NCI-H2107 (cell line): ENCODE data around the gene PRR20C.
"Not testable (repeated sequence)": the region's sequence is repeated elsewhere in the genome, so short reads cannot be mapped to it uniquely, and the experiment has no call there.

ENCODE experiments used
- DNase-seq: peaks from one replicate; lab custom pipeline; 2025; lab: John Stamatoyannopoulos, UW

The PRR20C gene

DNA sequence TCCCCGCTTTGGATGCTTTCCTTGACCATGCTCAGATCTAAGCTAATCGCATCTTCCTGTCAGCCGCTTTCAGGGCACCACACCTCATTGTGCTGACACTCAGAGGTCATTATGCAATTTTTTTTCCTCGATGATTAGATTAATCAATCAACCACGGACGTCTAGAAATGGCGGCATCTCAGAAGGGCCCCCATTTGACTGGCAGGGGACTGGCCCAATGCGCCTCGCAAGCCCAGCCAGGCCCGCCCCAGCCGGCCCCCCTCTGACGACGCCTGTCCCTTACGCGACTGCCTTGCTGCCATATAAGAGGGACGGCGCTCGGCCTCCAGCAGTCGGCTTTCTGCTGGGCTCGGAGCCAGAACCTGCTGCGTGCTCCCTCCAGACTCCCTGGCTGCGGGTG is at the start of gene PRR20C:
TSS of gene PRR20C (plus strand) at position 301 of the 400 bp plus-strand sequence. CDS start 387 bp downstream, outside the sequence.
- not testable (repeated sequence) for DNase-seq

DNA sequence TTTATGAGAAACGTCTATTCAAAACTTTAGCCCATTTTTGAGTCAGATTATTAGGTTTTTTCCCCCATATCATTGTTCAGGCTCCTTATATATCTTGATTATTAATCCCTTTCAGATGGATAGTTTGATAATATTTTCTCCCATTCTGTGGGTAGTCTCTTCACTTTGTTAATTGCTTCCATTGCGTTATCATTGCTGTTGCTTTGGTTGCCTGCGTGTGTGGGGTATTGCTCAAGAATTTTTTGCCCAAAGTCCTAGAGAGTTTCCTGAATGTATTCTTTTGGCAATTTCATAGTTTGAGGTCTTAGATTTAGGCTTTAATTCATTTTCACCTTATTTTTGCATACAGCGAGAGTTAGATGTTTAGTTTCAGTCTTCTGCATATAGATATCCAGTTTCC is 38.9 kb upstream of the PRR20C start:
- DNase-seq: no peak

DNA sequence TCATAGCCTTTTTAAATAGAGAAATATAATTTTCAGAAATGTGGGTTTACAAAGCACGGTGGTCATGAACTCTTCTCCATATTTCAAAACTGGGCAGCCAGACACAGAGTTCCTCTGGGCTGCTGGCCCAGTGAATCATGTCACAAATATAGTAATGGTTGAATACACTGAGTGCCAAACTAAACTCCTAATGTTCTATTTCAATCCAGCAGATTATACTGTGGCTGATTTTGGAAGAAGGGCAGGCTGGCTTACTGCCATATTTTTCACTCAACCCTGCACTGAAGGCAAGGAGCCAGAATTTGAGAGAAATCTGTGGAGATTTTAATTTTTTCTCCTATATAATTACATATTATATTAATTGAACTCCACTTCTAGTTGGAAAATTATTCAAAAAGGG is 30.2 kb upstream of the PRR20C start:
- no peak for DNase-seq

DNA sequence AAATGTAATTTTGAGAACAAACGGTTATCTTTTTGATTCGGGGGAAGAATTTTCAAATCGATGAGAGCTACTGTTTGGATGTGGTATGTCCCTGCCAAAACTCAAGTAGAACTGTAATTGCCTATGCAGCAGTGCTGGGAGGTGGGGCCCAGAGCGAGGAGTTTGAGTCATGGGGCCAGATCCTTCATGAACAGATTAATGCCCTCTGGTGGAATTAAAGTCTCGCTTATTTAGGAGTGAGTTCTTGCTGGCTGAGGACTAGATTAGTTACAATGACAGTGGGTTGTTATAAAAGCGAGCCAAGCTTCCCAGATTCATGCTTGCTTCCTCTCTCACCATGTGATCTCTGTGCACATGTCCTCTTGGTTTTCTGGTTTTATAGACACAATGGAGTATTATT is 25.0 kb upstream of the PRR20C start:
- no peak for DNase-seq

DNA sequence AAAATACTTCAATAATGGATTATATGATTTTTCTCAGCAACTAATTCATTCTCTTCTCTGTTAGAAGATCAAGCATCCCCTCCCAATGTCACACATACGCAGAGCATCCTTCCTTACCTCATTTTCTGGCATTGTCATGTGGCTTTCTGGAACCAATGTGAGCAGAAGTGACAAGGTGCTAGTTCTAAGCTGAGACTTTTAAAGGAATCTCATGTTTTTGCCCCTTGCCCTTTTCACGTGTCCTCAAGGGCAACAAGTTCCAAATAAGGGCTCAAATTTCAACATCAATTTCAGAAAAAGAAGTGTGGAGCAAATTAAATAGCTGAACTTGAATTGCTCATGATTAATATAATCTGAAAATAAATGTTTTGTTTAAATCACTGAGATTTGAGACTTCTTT is 17.8 kb upstream of the PRR20C start:
- no peak for DNase-seq

DNA sequence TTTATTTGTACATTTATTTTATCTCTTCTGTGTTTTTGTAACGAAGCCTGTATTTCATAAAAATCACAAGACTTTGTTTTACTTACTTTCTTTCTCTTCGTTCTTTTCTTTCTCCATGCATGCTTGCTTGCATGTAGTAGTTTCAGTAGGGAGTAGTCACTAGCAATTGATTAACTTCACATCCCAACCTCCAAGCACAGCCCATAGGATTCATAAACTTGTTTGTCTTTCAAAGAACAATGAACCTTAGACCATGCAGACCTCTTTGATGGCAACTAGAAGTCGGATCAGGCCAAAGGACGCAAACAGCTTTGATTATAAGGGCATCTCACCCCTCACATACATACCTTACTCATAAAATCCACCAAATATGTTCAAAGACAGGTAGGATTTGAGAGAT is 16.3 kb upstream of the PRR20C start:
- no peak for DNase-seq

DNA sequence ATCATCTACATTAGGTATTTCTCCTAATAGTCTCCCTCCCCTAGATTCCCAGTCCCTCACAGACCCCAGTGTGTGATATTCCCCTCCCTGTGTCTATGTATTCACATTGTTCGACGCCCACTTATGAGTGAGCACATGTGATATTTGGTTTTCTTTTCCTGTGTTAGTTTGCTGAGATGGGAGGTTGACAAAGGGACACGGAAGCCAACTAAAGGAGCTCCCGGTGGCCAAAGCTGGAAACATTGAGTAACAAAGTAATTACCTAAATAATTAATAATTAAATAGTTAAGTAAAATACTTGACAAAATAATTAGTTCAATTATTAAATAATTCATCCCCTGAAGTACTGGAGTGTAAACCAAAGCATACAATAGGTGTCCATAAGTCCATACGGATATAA is 14.9 kb upstream of the PRR20C start:
- DNase-seq: no peak

DNA sequence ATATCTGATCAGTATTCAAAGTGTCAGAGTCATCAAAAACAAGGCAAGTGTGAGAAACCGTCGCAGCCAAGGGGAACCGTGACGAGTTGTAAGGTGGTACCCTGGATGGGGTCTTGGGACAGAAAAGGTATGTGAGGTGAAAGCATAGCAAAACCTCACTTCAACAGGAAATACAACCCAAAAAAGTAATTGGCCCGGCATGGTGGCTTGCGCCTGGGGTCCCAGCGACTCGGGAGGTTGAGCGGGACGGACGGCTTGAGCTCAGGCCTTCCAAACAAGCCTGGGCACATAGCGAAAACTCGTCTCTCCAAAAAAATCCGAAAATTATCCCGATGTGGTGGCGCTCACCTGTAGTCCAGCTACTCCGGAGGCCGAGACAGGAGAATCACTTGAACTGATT is 14.1 kb upstream of the PRR20C start:
- DNase-seq: not testable (repeated sequence)

DNA sequence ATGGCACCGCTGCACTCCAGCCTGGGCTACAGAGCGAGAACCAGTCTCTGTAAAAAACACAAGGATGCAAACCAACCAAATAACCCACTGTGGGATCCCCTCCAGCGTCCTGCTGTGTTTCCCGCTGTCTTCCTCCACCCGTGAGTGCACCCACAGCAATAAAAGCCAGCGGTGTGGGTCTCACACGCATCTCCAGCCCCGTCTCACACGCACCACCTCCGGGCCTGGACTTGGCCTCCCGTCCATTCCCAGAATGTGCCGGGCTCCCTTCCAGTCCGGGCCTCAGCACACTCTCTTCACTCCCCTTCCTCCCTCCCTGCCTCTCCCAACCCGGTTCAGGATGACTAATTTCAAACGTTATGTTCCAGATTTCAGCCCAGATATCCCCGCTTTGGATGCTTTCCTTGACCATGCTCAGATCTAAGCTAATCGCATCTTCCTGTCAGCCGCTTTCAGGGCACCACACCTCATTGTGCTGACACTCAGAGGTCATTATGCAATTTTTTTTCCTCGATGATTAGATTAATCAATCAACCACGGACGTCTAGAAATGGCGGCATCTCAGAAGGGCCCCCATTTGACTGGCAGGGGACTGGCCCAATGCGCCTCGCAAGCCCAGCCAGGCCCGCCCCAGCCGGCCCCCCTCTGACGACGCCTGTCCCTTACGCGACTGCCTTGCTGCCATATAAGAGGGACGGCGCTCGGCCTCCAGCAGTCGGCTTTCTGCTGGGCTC is 13.5 kb upstream of the PRR20C start, which contains the start of gene PRR20A:
TSS of gene PRR20A (plus strand) at position 684 of the 734 bp plus-strand sequence. CDS start 387 bp downstream, outside the sequence.
- DNase-seq: not testable (repeated sequence)

DNA sequence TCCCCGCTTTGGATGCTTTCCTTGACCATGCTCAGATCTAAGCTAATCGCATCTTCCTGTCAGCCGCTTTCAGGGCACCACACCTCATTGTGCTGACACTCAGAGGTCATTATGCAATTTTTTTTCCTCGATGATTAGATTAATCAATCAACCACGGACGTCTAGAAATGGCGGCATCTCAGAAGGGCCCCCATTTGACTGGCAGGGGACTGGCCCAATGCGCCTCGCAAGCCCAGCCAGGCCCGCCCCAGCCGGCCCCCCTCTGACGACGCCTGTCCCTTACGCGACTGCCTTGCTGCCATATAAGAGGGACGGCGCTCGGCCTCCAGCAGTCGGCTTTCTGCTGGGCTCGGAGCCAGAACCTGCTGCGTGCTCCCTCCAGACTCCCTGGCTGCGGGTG is 6.7 kb upstream of the PRR20C start, which contains the start of gene PRR20B:
TSS of gene PRR20B (plus strand) at position 301 of the 400 bp plus-strand sequence. CDS start 387 bp downstream, outside the sequence.
- not testable (repeated sequence) for DNase-seq

DNA sequence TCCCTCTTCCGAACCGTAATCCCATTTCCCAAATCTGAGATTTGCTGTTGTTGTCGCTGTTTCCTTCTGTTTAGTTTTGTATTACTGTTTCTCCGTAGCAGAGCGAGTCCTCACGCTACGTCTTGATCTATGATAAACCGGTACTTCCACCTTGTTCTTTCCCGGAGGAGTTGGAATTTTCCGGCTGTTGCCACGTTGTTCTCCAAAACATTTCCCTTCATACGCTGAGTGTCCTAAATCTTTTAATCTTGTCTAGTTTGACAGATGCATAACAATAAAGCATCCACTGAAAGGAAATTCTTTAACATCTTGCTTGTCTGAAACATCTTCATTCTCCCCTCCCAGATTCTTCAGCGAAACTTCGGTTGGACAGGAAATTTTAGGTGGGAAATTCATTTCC is 5.8 kb upstream of the PRR20C start:
- DNase-seq: not testable (repeated sequence)

DNA sequence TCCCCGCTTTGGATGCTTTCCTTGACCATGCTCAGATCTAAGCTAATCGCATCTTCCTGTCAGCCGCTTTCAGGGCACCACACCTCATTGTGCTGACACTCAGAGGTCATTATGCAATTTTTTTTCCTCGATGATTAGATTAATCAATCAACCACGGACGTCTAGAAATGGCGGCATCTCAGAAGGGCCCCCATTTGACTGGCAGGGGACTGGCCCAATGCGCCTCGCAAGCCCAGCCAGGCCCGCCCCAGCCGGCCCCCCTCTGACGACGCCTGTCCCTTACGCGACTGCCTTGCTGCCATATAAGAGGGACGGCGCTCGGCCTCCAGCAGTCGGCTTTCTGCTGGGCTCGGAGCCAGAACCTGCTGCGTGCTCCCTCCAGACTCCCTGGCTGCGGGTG is 6.5 kb downstream of the PRR20C start, which contains the start of gene PRR20D:
TSS of gene PRR20D (plus strand) at position 301 of the 400 bp plus-strand sequence. CDS start 387 bp downstream, outside the sequence.
- not testable (repeated sequence) for DNase-seq

DNA sequence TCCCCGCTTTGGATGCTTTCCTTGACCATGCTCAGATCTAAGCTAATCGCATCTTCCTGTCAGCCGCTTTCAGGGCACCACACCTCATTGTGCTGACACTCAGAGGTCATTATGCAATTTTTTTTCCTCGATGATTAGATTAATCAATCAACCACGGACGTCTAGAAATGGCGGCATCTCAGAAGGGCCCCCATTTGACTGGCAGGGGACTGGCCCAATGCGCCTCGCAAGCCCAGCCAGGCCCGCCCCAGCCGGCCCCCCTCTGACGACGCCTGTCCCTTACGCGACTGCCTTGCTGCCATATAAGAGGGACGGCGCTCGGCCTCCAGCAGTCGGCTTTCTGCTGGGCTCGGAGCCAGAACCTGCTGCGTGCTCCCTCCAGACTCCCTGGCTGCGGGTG is 13.0 kb downstream of the PRR20C start, which contains the start of gene PRR20E:
TSS of gene PRR20E (plus strand) at position 301 of the 400 bp plus-strand sequence. CDS start 387 bp downstream, outside the sequence.
- not testable (repeated sequence) for DNase-seq

DNA sequence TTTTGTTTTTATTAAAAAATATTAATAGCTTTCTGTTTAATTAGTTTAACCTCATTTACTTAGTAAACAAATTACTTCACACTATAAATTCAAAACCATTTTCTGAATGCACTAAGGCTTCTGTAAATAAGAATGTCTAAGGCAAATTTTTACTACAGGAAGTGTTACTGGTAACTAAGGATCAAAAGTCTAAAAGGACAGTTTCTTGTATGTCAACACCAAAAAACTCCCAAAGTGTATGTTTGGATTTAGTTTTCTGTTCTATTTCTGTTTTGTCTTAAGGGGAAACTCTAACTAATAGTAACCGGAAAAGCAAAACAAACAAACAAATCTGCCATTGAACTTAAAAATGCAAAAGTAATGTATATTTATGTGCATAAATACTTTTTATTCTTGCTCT is 37.8 kb downstream of the PRR20C start:
- no peak for DNase-seq
